Lung (tissue), 12 donors: ENCODE measurements around the gene UBA6. TPM values are rescaled to one million over a fixed set of nuclear protein-coding genes. Genes with fewer than 3 reads are reported as not detected.

Source experiments
- ATAC-seq: fragments of 200-7000 bp; cut with Tn5 transposase; one replicate; pipeline ENCODE4 v1.9.1; 2020; ENCODE audit warnings: moderate number of reproducible peaks; ENCODE audit not compliant: insufficient read depth, low FRiP score
- DNase-seq, 3 donors: peaks; one replicate each; pipeline ENCODE4 v3.0.0-alpha.2; 2013 to 2017
- H3K27ac ChIP-seq, 2 donors: one replicate each; pipeline ENCODE4 v1.5.1; 2013; ENCODE audit warnings: mild to moderate bottlenecking in 2 of 2, moderate library complexity in 2 of 2, control low read depth in 1 of 2, inconsistent platforms in 1 of 2, low read depth in 1 of 2, low read length in 1 of 2
- H3K27me3 ChIP-seq, 3 donors: one replicate each; pipeline ENCODE4 v1.5.1; 2013; ENCODE audit warnings: low read length in 2 of 3; ENCODE audit not compliant: control insufficient read depth in 3 of 3, insufficient read depth in 3 of 3
- H3K36me3 ChIP-seq, 4 donors: one replicate each; pipeline ENCODE4 v1.5.1; 2013; ENCODE audit warnings: low read length in 4 of 4, mild to moderate bottlenecking in 1 of 4, moderate library complexity in 1 of 4; ENCODE audit not compliant: control insufficient read depth in 4 of 4, insufficient read depth in 4 of 4
- H3K4me1 ChIP-seq, 5 donors: one replicate each; pipeline ENCODE4 v1.5.1; 2013; ENCODE audit warnings: low read length in 5 of 5, mild to moderate bottlenecking in 2 of 5, moderate library complexity in 1 of 5; ENCODE audit not compliant: control insufficient read depth in 5 of 5, insufficient read depth in 5 of 5
- H3K4me3 ChIP-seq: one replicate; pipeline ENCODE4 v1.5.1; 2013; ENCODE audit warnings: mild to moderate bottlenecking, control low read depth, moderate library complexity
- H3K9ac ChIP-seq, 2 donors: one replicate each; pipeline ENCODE4 v1.5.1; 2013; ENCODE audit warnings: low read length in 2 of 2, control low read depth in 1 of 2; ENCODE audit not compliant: insufficient read depth in 1 of 2
- H3K9me3 ChIP-seq, 4 donors: one replicate each; pipeline ENCODE4 v1.5.1; 2013; ENCODE audit warnings: low read length in 3 of 4, mild to moderate bottlenecking in 1 of 4, moderate library complexity in 1 of 4; ENCODE audit not compliant: control insufficient read depth in 4 of 4, insufficient read depth in 3 of 4
- CTCF ChIP-seq: IDR thresholded peaks from 2 replicates; pipeline ENCODE4 v1.5.1; 2012; ENCODE audit warnings: mild to moderate bottlenecking; ENCODE audit errors: control extremely low read depth, extremely low read depth
- WGBS, 2 donors: extraction: QIAGEN DNeasy Blood & Tissue Kit; methylation state at CpG; one replicate each; pipeline ENCODE4 v1.1.7; 2013; 5-methylcytosine and 5-hydroxymethylcytosine counted together
- polyA plus RNA-seq, 2 donors: library from polyadenylated mRNA; stranded (reverse); fragments of 200-250 nt; gene quantifications; one replicate each; pipeline ENCODE4 v1.2.1, GENCODE V29; 2013
- total RNA-seq, 2 donors: library from RNA; depleted of rRNA in 1 of 2; stranded (reverse); fragments of >200 nt in 1 of 2; gene quantifications; one replicate each; pipeline ENCODE4 v1.2.1, GENCODE V29; 2014 to 2021
- donor health status: control.
- donor health status: control.
- donor health status: Bipolar disorder and iron deficiency.
- donor health status: healthy.
- donor health status: DM: yes; HTN: yes; CAD: no.

Gene UBA6
- total and polyA plus RNA-seq, 4 donors: 6.4 to 67.0 (median 28.0) TPM

DNA sequence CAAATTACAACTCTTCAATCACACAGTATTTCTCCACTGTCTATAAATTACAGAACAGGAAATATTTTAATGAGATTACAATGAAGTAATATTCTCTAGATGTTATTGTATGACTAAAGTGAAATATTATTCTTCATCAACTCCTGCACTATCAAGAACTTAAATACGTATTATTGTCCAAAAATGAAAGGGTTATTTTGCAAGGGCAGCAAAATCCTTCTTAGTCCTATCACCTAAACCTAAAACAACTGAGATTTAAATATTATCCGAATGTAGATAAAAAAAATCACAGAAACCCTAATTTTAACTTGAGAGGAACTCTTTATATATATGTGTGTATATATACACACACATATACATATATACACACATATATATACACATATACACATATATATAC, 4.9 kb downstream of the UBA6 start:
- ATAC-seq (no peak), DNase-seq (no peak)
- no peak for TF ChIP-seq CTCF
- Histone ChIP-seq H3K9me3 (peaks cover 0 to 9% (median 1%) of the 10 kb centered on the region in 4 donors), H3K27me3 (no peaks in the 10 kb centered on the region), H3K27ac (no peak overlapping the region), H3K36me3 (peaks cover 4 to 17% (median 12%) of the 10 kb centered on the region in 4 donors), H3K4me1 (peaks cover 0 to 10% (median 2%) of the 10 kb centered on the region in 5 donors), H3K9ac (no peak overlapping the region), H3K4me3 (no peak overlapping the region)
- 94 to 97% methylated on average over 2 of the region's 2 CpGs for WGBS, 2 donors

DNA sequence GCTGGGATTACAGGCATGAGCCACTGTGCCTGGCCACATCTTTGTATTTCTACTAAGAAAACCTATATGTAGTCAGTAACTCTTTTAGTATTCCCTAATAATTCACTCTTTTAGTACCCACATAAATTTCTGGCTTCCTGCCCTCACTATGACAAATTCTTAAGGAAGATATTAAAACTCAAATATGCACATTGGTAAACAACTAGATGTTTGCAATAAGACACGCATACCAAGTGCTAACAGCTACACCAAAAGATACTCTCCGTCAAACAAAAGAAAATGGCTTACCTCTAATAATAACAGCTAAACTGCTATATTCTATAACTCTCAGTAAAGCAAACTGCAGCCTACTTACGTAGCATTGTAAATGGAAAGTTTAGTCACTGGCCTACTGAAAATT, 6.3 kb downstream of the UBA6 start:
- TF ChIP-seq CTCF: no peak
- no peak overlapping the region for H3K27ac ChIP-seq
- DNase-seq: no peak
- ATAC-seq: no peak
- no peak overlapping the region for H3K9ac ChIP-seq
- H3K4me3 ChIP-seq: no peak overlapping the region
- WGBS, 2 donors: 90 to 92% methylated on average over 3 of the region's 3 CpGs
- no peaks in the 10 kb centered on the region for H3K27me3 ChIP-seq
- peaks cover 4 to 19% (median 15%) of the 10 kb centered on the region in 4 donors for H3K36me3 ChIP-seq
- H3K9me3 ChIP-seq: peaks cover 0 to 9% (median 1%) of the 10 kb centered on the region in 4 donors
- H3K4me1 ChIP-seq: peaks cover 0 to 5% (median 1%) of the 10 kb centered on the region in 5 donors

DNA sequence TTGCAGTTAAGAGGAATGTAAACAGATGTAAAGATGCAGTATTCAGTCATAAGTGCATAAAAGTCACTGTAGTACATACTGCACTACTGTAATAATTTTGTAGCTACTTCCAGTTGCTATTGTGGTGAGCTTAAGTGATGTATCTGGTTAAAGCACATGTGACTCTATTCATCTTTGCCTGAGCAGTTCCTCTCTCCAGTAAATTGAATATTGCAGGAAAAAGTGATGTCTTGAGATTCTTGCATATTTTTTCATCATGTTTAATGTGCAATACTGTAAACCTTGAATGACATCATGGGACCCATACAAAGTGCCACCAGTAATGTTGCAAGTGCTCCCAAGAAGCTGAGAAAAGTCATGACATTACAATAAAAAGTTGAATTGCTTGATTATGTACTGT, 9.6 kb downstream of the UBA6 start:
- Histone ChIP-seq H3K36me3 (peaks cover 6 to 21% (median 15%) of the 10 kb centered on the region in 4 donors), H3K4me3 (no peak overlapping the region), H3K9ac (no peak overlapping the region), H3K27me3 (no peaks in the 10 kb centered on the region), H3K9me3 (peaks cover 0 to 9% (median 1%) of the 10 kb centered on the region in 4 donors), H3K27ac (no peak overlapping the region), H3K4me1 (no peaks in the 10 kb centered on the region)
- ATAC-seq: no peak
- no peak for DNase-seq
- no peak for TF ChIP-seq CTCF

- no peak overlapping the region for H3K4me3 ChIP-seq
- H3K9me3 ChIP-seq: peaks cover 0 to 6% (median 1%) of the 10 kb centered on the region in 4 donors
- ATAC-seq: no peak
- H3K36me3 ChIP-seq: peaks cover 5 to 14% (median 10%) of the 10 kb centered on the region in 4 donors
- 73 to 86% methylated on average over 4 of the region's 4 CpGs for WGBS, 2 donors
- no peaks in the 10 kb centered on the region for H3K4me1 ChIP-seq
- H3K27ac ChIP-seq: no peak overlapping the region
- H3K27me3 ChIP-seq: no peaks in the 10 kb centered on the region
- no peak for DNase-seq
- H3K9ac ChIP-seq: no peak overlapping the region
- no peak for TF ChIP-seq CTCF
Observed at GRCh38 chr4:67687636-67688035, 13.3 kb downstream of the UBA6 start.
